Activated CD4-positive, alpha-beta T cell treated with anti-CD3 and anti-CD28 coated beads for 24 hours (primary cell): ENCODE results near the gene KRTAP12-4.
"Not testable (repeated sequence)": the region's sequence is repeated elsewhere in the genome, so short reads cannot be mapped to it uniquely, and the experiment has no call there.

Experiments used
- DNase-seq, 2 donors: peaks; one replicate each; pipeline ENCODE4 v3.0.0-alpha.2; 2020; ENCODE audit warnings: low read depth in 2 of 2

The KRTAP12-4 gene

GRCh38 chr21:44686843-44687561 is 32.5 kb upstream of the KRTAP12-4 start:
- no peak for DNase-seq

- no peak for DNase-seq
Observed at GRCh38 chr21:44686000-44686781, 31.7 kb upstream of the KRTAP12-4 start.

- not testable (repeated sequence) for DNase-seq
Observed at GRCh38 chr21:44685050-44685449, 30.6 kb upstream of the KRTAP12-4 start.

GRCh38 chr21:44684483-44684882 is 30.0 kb upstream of the KRTAP12-4 start:
- no peak for DNase-seq

- no peak for DNase-seq
Observed at GRCh38 chr21:44684077-44684476, 29.6 kb upstream of the KRTAP12-4 start.

- no peak for DNase-seq
Observed at GRCh38 chr21:44682580-44683151, 28.2 kb upstream of the KRTAP12-4 start.

GRCh38 chr21:44681861-44682579 is 27.6 kb upstream of the KRTAP12-4 start, which contains the start of gene KRTAP12-1:
Gene KRTAP12-1 (minus strand): TSS chr21:44682163. CDS start chr21:44682123, 40 bp downstream.
- DNase-seq, result no peak

- no peak for DNase-seq
Observed at GRCh38 chr21:44681152-44681551, 26.7 kb upstream of the KRTAP12-4 start.

- no peak for DNase-seq
Observed at GRCh38 chr21:44677881-44678280, 23.4 kb upstream of the KRTAP12-4 start.

- DNase-seq, result no peak
Observed at GRCh38 chr21:44671911-44672310, 17.5 kb upstream of the KRTAP12-4 start.

GRCh38 chr21:44670642-44671432 is 16.4 kb upstream of the KRTAP12-4 start:
- DNase-seq, result no peak

GRCh38 chr21:44667612-44668011 is 13.2 kb upstream of the KRTAP12-4 start:
- no peak for DNase-seq

- no peak for DNase-seq
Observed at GRCh38 chr21:44666401-44667320, 12.2 kb upstream of the KRTAP12-4 start, which contains the start of gene KRTAP12-2. Gene KRTAP12-2 (minus strand): TSS chr21:44666927. CDS start chr21:44666886, 41 bp downstream.

GRCh38 chr21:44664691-44665090 is 10.2 kb upstream of the KRTAP12-4 start:
- no peak for DNase-seq

GRCh38 chr21:44661567-44661966 is 7.1 kb upstream of the KRTAP12-4 start:
- not testable (repeated sequence) for DNase-seq

GRCh38 chr21:44658913-44659595 is 4.6 kb upstream of the KRTAP12-4 start:
- DNase-seq, result no peak

- no peak for DNase-seq
Observed at GRCh38 chr21:44658541-44658910, 4.1 kb upstream of the KRTAP12-4 start.

GRCh38 chr21:44657635-44658540 is 3.4 kb upstream of the KRTAP12-4 start, which contains the start of gene KRTAP12-3:
Gene KRTAP12-3 (plus strand): TSS chr21:44657932. CDS start chr21:44657980, 48 bp downstream.
- no peak for DNase-seq
